Endometrial microvascular endothelial cells (primary cell): ENCODE data around the gene ADGRE2. TPM values are rescaled to one million over a fixed set of nuclear protein-coding genes. Genes with fewer than 3 reads are reported as not detected.

Experiments
- in situ Hi-C: cut with HindIII; loops from 2 replicates; pipeline ENCODE4 v1.10.0; 2017; ENCODE audit warnings: low sequenced_read_pairs, low pct_unique_long_range_greater_than_20kb; ENCODE audit errors: inconsistent ontology term
- total RNA-seq: library from RNA; depleted of rRNA; stranded (reverse); fragments of >200 nt; gene quantifications from one replicate; pipeline ENCODE4 v1.2.3, GENCODE V29; 2015; ENCODE audit errors: inconsistent ontology term

Gene ADGRE2
- total RNA-seq, 1 donor from 2014 or later = not detected

DNA sequence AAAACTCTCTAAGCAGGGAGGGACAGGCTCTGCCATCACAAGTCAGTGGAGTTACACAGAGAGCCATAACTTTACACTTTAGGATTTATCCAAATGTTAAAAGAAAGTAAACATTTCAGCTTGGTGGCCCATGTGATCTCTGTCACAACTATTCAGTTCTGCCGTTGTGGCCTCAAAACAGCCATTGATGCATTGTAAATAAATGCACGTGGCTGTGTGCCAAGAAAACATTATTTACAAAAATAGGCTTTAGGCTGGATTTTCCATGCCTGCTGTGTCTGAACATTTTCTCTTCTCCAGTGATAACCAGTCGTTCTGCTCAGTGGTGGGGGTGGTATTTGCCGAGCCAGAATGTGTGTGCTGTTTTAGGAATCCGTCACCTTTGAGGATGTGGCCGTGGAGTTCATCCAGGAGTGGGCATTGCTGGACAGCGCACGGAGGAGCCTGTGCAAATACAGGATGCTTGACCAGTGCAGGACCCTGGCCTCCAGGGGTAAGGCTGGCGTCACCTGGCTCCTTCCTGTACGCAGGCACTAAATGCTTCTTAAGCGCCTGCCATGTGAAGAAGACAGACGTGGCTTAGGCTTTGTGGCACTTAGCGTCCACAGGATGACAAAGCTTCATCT is 83.6 kb downstream of the ADGRE2 start:
- in situ Hi-C loops = no loop called here

DNA sequence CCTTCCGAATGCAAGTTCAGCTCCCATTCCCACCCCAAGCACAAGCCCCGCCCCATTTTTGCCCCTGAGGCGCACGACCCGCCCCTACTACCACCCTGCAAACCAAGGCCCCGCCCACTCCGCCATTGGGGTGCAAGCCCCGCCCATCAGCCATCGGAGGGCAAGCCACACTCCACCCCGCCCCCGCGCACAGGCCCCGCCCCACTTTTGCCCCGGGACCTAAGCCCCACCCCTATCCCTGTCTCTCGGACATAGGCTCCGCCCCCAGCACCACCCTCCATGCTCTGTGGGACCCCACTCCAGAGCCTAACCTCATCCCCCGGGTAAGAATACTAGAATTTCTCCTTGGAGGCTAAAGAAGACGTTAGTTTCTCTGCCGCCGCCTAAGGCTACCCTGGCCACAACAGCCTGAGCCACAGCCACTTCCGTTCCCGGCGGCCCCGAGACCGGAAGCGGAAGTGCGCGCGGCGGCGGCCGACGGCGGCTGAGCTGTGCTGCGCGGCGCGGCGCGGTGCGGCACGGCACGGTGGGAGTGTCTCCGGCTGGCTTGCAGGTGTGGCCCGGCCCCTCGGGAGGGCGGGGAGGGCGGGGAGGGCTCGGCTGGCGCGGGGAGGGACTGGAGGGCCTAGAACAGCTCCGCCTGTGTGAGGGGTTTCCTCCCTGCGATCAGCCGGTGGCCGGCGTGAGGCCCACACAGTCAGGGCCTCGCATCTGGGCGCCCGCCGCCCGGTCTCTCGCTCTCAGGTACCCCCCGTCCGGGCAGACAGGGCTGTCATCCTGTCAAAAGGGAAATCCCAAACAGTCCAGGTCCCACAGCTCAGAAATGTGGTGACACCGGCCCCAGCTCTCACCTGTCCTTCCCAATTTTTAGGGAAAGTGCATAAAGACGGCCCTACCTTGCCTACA is 88.5 kb downstream of the ADGRE2 start, which contains the start of gene ZNF333:
Gene ZNF333, plus strand, starts transcription at position 451 of the 906 bp plus-strand sequence. CDS start 3,444 bp downstream, outside the sequence.
- in situ Hi-C loops = no loop called here

GRCh38 chr19:14686411-14686810 is 91.9 kb downstream of the ADGRE2 start:
- in situ Hi-C loops = no loop called here

GRCh38 chr19:14683439-14683838 is 94.9 kb downstream of the ADGRE2 start:
- in situ Hi-C loops = no loop called here

Other genes with a start within 250 kb of the ADGRE2 start
- gene TECR, start 249.0 kb downstream of the ADGRE2 start, total RNA-seq = 61.4 TPM
- 402 TPM for gene NDUFB7, start 206.5 kb downstream of the ADGRE2 start, total RNA-seq
- gene CLEC17A, start 195.5 kb downstream of the ADGRE2 start, total RNA-seq = not detected
- gene ADGRE3, start 103.7 kb downstream of the ADGRE2 start, total RNA-seq = not detected
- 3.0 TPM for gene ZNF333, start 88.5 kb downstream of the ADGRE2 start, total RNA-seq
- gene OR7A5, start 56.6 kb upstream of the ADGRE2 start, total RNA-seq = not detected
- gene OR7C1, start 56.6 kb upstream of the ADGRE2 start, total RNA-seq = not detected
- not detected for gene OR7A10, start 70.4 kb upstream of the ADGRE2 start, total RNA-seq
- not detected for gene OR7A17, start 107.6 kb upstream of the ADGRE2 start, total RNA-seq
- not detected for gene OR7C2, start 162.9 kb upstream of the ADGRE2 start, total RNA-seq
- gene SLC1A6, start 201.3 kb upstream of the ADGRE2 start, total RNA-seq = not detected